Measurements from ENCODE around the gene HRK.

HRK gene

GRCh38 chr12:116863275-116863767 lies 17.9 kb downstream of the HRK start:
- Histone ChIP-seq H3K9me3 (ENCODE audit: control insufficient read depth in 1 of 2, low read length in 2 of 2) (no peaks in the 10 kb centered on the region), H3K27ac (ENCODE audit: low read length) (no peak overlapping the region), H3K4me1 (ENCODE audit: control insufficient read depth in 1 of 2, insufficient read depth in 2 of 2, low read length in 2 of 2) (peaks cover 0 to 3% of the 10 kb centered on the region in 2 donors), H3K4me3 (ENCODE audit: low read depth in 1 of 2, low read length in 2 of 2) (no peak overlapping the region), H3K27me3 (ENCODE audit: low read depth, low read length) (no peaks in the 10 kb centered on the region), H3K36me3 (ENCODE audit: control insufficient read depth in 1 of 2, insufficient read depth in 2 of 2, low read length in 2 of 2) (no peaks in the 10 kb centered on the region)

DNA sequence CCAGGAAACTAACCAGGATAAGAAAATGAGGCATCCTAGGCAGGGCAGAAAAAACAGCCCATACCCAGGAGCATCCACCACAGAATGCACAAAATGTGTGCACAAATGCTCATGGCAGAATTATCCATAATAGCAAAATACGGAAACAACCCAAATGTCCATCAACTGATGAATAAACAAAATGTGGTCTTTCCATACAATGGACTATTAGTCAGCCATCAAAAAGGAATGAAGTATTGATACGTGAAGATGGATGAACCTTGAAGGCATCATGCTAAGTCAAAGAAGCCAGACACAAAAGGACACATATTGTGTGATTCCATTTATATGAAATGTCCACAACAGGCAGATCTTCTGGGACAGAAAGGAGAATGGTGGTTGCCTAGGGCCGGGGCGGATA lies 19.1 kb downstream of the HRK start:
- H3K27ac ChIP-seq (ENCODE audit: low read length), result no peak overlapping the region
- no peaks in the 10 kb centered on the region for H3K36me3 ChIP-seq (ENCODE audit: control insufficient read depth in 1 of 2, insufficient read depth in 2 of 2, low read length in 2 of 2)
- H3K4me3 ChIP-seq (ENCODE audit: low read depth in 1 of 2, low read length in 2 of 2), result no peak overlapping the region
- no peaks in the 10 kb centered on the region for H3K9me3 ChIP-seq (ENCODE audit: control insufficient read depth in 1 of 2, low read length in 2 of 2)
- H3K4me1 ChIP-seq (ENCODE audit: control insufficient read depth in 1 of 2, insufficient read depth in 2 of 2, low read length in 2 of 2), result peaks cover 0 to 6% of the 10 kb centered on the region in 2 donors
- H3K27me3 ChIP-seq (ENCODE audit: low read depth, low read length), result no peaks in the 10 kb centered on the region

GRCh38 chr12:116861320-116861719 lies 19.9 kb downstream of the HRK start:
- Histone ChIP-seq H3K4me3 (ENCODE audit: low read depth in 1 of 2, low read length in 2 of 2) (no peak overlapping the region), H3K36me3 (ENCODE audit: control insufficient read depth in 1 of 2, insufficient read depth in 2 of 2, low read length in 2 of 2) (no peaks in the 10 kb centered on the region), H3K9me3 (ENCODE audit: control insufficient read depth in 1 of 2, low read length in 2 of 2) (no peaks in the 10 kb centered on the region), H3K27ac (ENCODE audit: low read length) (no peak overlapping the region), H3K4me1 (ENCODE audit: control insufficient read depth in 1 of 2, insufficient read depth in 2 of 2, low read length in 2 of 2) (peaks cover 0 to 6% of the 10 kb centered on the region in 2 donors), H3K27me3 (ENCODE audit: low read depth, low read length) (no peaks in the 10 kb centered on the region)

DNA sequence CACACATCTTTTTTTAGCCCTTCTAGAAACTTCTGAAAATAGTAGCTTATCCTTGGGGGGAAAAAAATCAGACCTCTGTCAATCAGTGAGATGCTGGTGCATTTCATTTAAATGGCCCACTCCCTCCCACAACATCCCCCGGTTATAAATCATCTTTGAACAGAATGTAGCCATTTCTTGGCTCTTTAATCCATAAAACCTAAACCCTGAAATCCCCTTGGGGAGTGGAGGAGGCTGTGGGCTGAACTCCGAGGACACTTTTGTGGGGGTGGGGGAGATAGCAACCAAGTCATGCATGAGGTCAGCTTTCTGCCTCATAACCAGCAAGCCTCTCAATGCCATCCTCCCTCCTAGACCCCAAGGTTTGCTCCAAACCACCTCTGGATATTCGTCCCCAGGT lies 21.0 kb downstream of the HRK start:
- peaks cover 0 to 6% of the 10 kb centered on the region in 2 donors for H3K4me1 ChIP-seq (ENCODE audit: control insufficient read depth in 1 of 2, insufficient read depth in 2 of 2, low read length in 2 of 2)
- H3K27me3 ChIP-seq (ENCODE audit: low read depth, low read length), result no peaks in the 10 kb centered on the region
- H3K27ac ChIP-seq (ENCODE audit: low read length), result no peak overlapping the region
- H3K9me3 ChIP-seq (ENCODE audit: control insufficient read depth in 1 of 2, low read length in 2 of 2), result no peaks in the 10 kb centered on the region
- peak overlapping the region in 1 of 2 donors; percentile 30 for H3K4me3 ChIP-seq (ENCODE audit: low read depth in 1 of 2, low read length in 2 of 2)
- no peaks in the 10 kb centered on the region for H3K36me3 ChIP-seq (ENCODE audit: control insufficient read depth in 1 of 2, insufficient read depth in 2 of 2, low read length in 2 of 2)

DNA sequence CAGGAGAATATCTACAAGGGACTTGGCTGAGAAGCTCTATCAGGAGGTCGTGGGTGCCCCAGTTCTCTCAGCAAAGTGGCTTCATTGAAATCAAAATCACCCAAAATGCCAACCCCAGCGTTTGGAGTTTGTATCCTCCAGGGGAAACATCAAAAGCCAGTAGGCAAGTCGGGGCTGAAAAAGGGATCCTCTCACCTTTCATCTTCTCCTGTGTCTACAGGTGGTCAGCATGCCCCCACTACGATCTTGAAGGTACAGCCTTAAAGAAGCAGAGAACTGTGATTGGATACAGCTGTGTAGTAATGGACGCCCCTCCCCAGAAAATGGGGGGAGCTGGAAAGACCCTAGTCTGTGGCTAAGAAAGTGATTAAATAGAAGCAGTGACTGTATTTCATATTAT lies 22.2 kb downstream of the HRK start:
- Histone ChIP-seq H3K4me3 (ENCODE audit: low read depth in 1 of 2, low read length in 2 of 2) (no peak overlapping the region), H3K4me1 (ENCODE audit: control insufficient read depth in 1 of 2, insufficient read depth in 2 of 2, low read length in 2 of 2) (peaks cover 0 to 6% of the 10 kb centered on the region in 2 donors), H3K27ac (ENCODE audit: low read length) (no peak overlapping the region), H3K27me3 (ENCODE audit: low read depth, low read length) (no peaks in the 10 kb centered on the region), H3K36me3 (ENCODE audit: control insufficient read depth in 1 of 2, insufficient read depth in 2 of 2, low read length in 2 of 2) (no peaks in the 10 kb centered on the region), H3K9me3 (ENCODE audit: control insufficient read depth in 1 of 2, low read length in 2 of 2) (no peaks in the 10 kb centered on the region)

DNA sequence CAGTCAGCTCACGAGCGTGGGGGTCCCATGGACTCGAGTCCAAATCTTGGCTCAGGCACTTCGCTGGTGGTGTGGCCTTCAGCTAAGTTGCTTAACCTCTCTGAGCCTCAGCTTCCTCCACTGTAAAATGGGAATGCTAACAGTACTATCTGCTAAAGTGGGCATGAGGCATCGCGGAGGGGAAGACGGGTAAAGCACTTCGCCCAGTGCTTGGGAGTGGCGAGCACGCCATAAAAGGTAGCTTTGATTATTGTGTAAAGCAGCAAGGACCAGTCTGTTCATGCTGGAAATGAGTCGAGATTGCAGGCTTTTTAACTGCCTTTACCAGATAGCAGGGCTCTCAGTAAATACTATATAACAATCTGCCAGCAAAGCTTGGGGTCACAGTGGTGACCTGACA lies 24.5 kb downstream of the HRK start:
- H3K4me1 ChIP-seq (ENCODE audit: control insufficient read depth in 1 of 2, insufficient read depth in 2 of 2, low read length in 2 of 2), result peaks cover 0 to 6% of the 10 kb centered on the region in 2 donors
- H3K27me3 ChIP-seq (ENCODE audit: low read depth, low read length), result no peaks in the 10 kb centered on the region
- H3K36me3 ChIP-seq (ENCODE audit: control insufficient read depth in 1 of 2, insufficient read depth in 2 of 2, low read length in 2 of 2), result no peaks in the 10 kb centered on the region
- no peak overlapping the region for H3K4me3 ChIP-seq (ENCODE audit: low read depth in 1 of 2, low read length in 2 of 2)
- no peaks in the 10 kb centered on the region for H3K9me3 ChIP-seq (ENCODE audit: control insufficient read depth in 1 of 2, low read length in 2 of 2)
- no peak overlapping the region for H3K27ac ChIP-seq (ENCODE audit: low read length)

GRCh38 chr12:116855744-116856470 lies 25.3 kb downstream of the HRK start:
- H3K36me3 ChIP-seq (ENCODE audit: control insufficient read depth in 1 of 2, insufficient read depth in 2 of 2, low read length in 2 of 2), result no peaks in the 10 kb centered on the region
- H3K27me3 ChIP-seq (ENCODE audit: low read depth, low read length), result no peaks in the 10 kb centered on the region
- no peak overlapping the region for H3K27ac ChIP-seq (ENCODE audit: low read length)
- H3K9me3 ChIP-seq (ENCODE audit: control insufficient read depth in 1 of 2, low read length in 2 of 2), result no peaks in the 10 kb centered on the region
- H3K4me3 ChIP-seq (ENCODE audit: low read depth in 1 of 2, low read length in 2 of 2), result no peak overlapping the region
- H3K4me1 ChIP-seq (ENCODE audit: control insufficient read depth in 1 of 2, insufficient read depth in 2 of 2, low read length in 2 of 2), result peaks cover 0 to 3% of the 10 kb centered on the region in 2 donors

- H3K9me3 ChIP-seq (ENCODE audit: control insufficient read depth in 1 of 2, low read length in 2 of 2), result no peaks in the 10 kb centered on the region
- peaks cover 0 to 3% of the 10 kb centered on the region in 2 donors for H3K4me1 ChIP-seq (ENCODE audit: control insufficient read depth in 1 of 2, insufficient read depth in 2 of 2, low read length in 2 of 2)
- H3K36me3 ChIP-seq (ENCODE audit: control insufficient read depth in 1 of 2, insufficient read depth in 2 of 2, low read length in 2 of 2), result no peaks in the 10 kb centered on the region
- no peak overlapping the region for H3K27ac ChIP-seq (ENCODE audit: low read length)
- no peak overlapping the region for H3K4me3 ChIP-seq (ENCODE audit: low read depth in 1 of 2, low read length in 2 of 2)
- H3K27me3 ChIP-seq (ENCODE audit: low read depth, low read length), result no peaks in the 10 kb centered on the region
These were observed 27.7 kb downstream of the HRK start for GRCh38 chr12:116853507-116853906.

DNA sequence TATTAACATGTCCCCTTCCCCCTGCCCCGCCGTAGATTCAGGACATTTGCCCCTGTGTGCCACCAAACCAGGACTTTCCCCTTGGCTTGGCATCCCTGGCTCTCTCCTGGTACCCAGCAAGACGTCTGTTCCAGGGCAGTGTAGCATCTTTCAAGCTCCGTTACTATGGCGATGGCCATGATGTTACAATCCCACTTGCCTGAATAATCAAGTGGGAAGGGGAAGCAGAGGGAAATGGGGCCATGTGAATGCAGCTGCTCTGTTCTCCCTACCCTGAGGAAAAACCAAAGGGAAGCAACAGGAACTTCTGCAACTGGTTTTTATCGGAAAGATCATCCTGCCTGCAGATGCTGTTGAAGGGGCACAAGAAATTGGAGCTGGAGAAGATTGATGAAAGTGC lies 28.9 kb downstream of the HRK start:
- no peaks in the 10 kb centered on the region for H3K27me3 ChIP-seq (ENCODE audit: low read depth, low read length)
- no peaks in the 10 kb centered on the region for H3K36me3 ChIP-seq (ENCODE audit: control insufficient read depth in 1 of 2, insufficient read depth in 2 of 2, low read length in 2 of 2)
- H3K9me3 ChIP-seq (ENCODE audit: control insufficient read depth in 1 of 2, low read length in 2 of 2), result no peaks in the 10 kb centered on the region
- H3K4me1 ChIP-seq (ENCODE audit: control insufficient read depth in 1 of 2, insufficient read depth in 2 of 2, low read length in 2 of 2), result no peaks in the 10 kb centered on the region
- H3K27ac ChIP-seq (ENCODE audit: low read length), result no peak overlapping the region
- no peak overlapping the region for H3K4me3 ChIP-seq (ENCODE audit: low read depth in 1 of 2, low read length in 2 of 2)

DNA sequence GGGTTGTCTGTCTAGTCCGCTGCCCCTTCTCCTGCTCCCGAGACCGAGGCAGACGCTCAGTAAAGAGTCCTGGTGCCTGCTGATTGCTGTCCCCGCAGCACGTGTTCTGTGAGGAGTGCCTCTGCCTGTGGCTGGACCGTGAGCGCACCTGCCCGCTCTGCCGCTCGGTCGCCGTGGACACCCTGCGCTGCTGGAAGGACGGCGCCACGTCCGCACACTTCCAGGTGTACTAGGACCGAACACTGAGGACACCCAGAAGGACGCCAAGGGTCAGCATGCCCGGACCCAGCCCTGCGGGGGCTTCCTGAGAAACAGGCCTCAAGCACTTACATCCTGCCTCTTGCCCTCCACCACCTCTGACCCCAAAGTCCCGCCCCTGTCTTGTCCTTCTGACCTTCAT lies 32.0 kb downstream of the HRK start:
- no peaks in the 10 kb centered on the region for H3K36me3 ChIP-seq (ENCODE audit: control insufficient read depth in 1 of 2, insufficient read depth in 2 of 2, low read length in 2 of 2)
- no peaks in the 10 kb centered on the region for H3K4me1 ChIP-seq (ENCODE audit: control insufficient read depth in 1 of 2, insufficient read depth in 2 of 2, low read length in 2 of 2)
- no peaks in the 10 kb centered on the region for H3K9me3 ChIP-seq (ENCODE audit: control insufficient read depth in 1 of 2, low read length in 2 of 2)
- no peaks in the 10 kb centered on the region for H3K27me3 ChIP-seq (ENCODE audit: low read depth, low read length)
- H3K27ac ChIP-seq (ENCODE audit: low read length), result no peak overlapping the region
- no peak overlapping the region for H3K4me3 ChIP-seq (ENCODE audit: low read depth in 1 of 2, low read length in 2 of 2)

DNA sequence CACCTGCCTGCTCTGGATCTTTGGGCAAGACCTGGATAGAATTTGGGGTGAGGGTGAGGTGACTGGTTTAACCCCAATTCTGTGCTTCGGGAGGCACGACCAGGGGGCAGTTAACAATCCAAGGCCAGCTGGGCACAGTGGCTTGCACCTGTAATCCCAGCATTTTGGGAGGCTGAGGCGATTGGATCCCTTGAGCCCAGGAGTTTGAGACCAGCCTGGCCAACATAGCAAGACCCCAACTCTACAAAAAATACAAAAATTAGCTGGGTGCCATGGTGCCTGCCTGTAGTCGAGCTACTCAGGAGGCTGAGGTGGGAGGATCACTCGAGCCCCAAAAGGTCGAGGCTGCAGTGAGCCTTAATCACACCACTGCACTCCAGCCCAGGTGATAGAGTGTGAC lies 38.2 kb downstream of the HRK start:
- no peak overlapping the region for H3K27ac ChIP-seq (ENCODE audit: low read length)
- H3K36me3 ChIP-seq (ENCODE audit: control insufficient read depth in 1 of 2, insufficient read depth in 2 of 2, low read length in 2 of 2), result no peaks in the 10 kb centered on the region
- H3K27me3 ChIP-seq (ENCODE audit: low read depth, low read length), result no peaks in the 10 kb centered on the region
- no peaks in the 10 kb centered on the region for H3K9me3 ChIP-seq (ENCODE audit: control insufficient read depth in 1 of 2, low read length in 2 of 2)
- H3K4me1 ChIP-seq (ENCODE audit: control insufficient read depth in 1 of 2, insufficient read depth in 2 of 2, low read length in 2 of 2), result no peaks in the 10 kb centered on the region
- H3K4me3 ChIP-seq (ENCODE audit: low read depth in 1 of 2, low read length in 2 of 2), result no peak overlapping the region

DNA sequence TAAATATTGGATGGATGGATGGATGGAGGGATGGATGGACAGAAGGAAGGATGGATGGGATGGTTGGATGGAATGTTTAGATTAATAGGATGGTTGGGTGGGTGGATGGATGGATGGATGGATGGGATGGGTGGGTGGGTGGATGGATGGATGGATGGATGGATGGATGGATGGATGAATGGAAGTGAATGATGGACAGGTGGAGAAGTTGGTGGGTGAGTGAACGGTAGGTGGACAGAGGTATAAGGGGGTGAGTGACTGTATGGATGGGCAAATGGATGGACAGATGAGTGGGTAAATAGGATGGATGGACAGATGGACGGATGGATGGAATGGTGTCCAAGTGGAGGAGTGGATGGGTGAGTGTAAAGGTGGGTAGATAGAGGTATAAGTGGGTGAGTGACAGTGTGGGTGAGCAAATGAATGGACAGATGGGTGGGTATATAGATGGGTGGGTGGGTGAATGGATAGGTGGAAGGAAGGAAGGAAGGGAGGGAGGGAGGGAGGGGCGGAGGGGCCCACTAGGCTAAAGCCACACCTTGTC lies 41.9 kb downstream of the HRK start:
- no peaks in the 10 kb centered on the region for H3K27me3 ChIP-seq (ENCODE audit: low read depth, low read length)
- H3K4me3 ChIP-seq (ENCODE audit: low read depth in 1 of 2, low read length in 2 of 2), result no peak overlapping the region
- H3K36me3 ChIP-seq (ENCODE audit: control insufficient read depth in 1 of 2, insufficient read depth in 2 of 2, low read length in 2 of 2), result no peaks in the 10 kb centered on the region
- H3K4me1 ChIP-seq (ENCODE audit: control insufficient read depth in 1 of 2, insufficient read depth in 2 of 2, low read length in 2 of 2), result no peaks in the 10 kb centered on the region
- no peaks in the 10 kb centered on the region for H3K9me3 ChIP-seq (ENCODE audit: control insufficient read depth in 1 of 2, low read length in 2 of 2)
- H3K27ac ChIP-seq (ENCODE audit: low read length), result no peak overlapping the region
